ENCODE results near the gene ADPRH. TPM values are rescaled to one million over a fixed set of nuclear protein-coding genes. Genes with fewer than 3 reads are reported as not detected.

ADPRH gene
- total and polyA plus RNA-seq, 2 of the 4 experiments (the other 2 are of a cell fraction): under 0.01 to 0.12 TPM

GRCh38 chr3:119571230-119571629, 8.1 kb upstream of the ADPRH start:
- intact Hi-C loops (cut with micrococcal nuclease) (no loop called here), in situ Hi-C loops (cut with MboI; ENCODE audit: low sequenced_read_pairs) (no loop called here), dilution Hi-C loops (cut with HindIII; ENCODE audit: low sequenced_read_pairs, unreplicated experiment) (no loop called here)
- peaks cover 4% of the 10 kb centered on the region for H3K27me3 ChIP-seq (ENCODE audit: control insufficient read depth, insufficient read depth, low read length)
- no peaks in the 10 kb centered on the region for H3K79me1 ChIP-seq (ENCODE audit: low read depth in 1 of 2, low read length in 2 of 2)
- no peak overlapping the region for H2BK15ac ChIP-seq (ENCODE audit: low read depth, low read length)
- H4K8ac ChIP-seq (ENCODE audit: low read depth in 2 of 2, low read length in 2 of 2): no peak overlapping the region
- no peak overlapping the region for H2BK20ac ChIP-seq (ENCODE audit: low read depth, low read length)
- WGBS, 2 experiments (ENCODE audit: extremely low coverage in 2 of 2, insufficient read length in 1 of 2): 86% methylated on average over 1 of the region's 1 CpG; no CpG with 5 or more reads in 1 of the 2 experiments
- H2AFZ ChIP-seq (replicated peaks; ENCODE audit: low read length, poor library complexity): no peak overlapping the region
- no peak overlapping the region for H3K27ac ChIP-seq (ENCODE audit: insufficient read depth, low read length)
- no peak overlapping the region for H3K9ac ChIP-seq (ENCODE audit: low read depth, low read length)
- H3K9me1 ChIP-seq (ENCODE audit: insufficient read depth, low read length): no peaks in the 10 kb centered on the region
- no peak overlapping the region for H4K5ac ChIP-seq (ENCODE audit: low read depth, low read length)
- ATAC-seq (ENCODE audit: low read depth) (no peak), DNase-seq (no peak)
- H3K4ac ChIP-seq (ENCODE audit: low read depth, low read length): no peak overlapping the region
- no peak overlapping the region for H2AK9ac ChIP-seq (replicated peaks; ENCODE audit: low read depth, low read length, poor library complexity)
- no peak overlapping the region for H3K14ac ChIP-seq (replicated peaks; ENCODE audit: low read depth, low read length)
- TF ChIP-seq MXI1 (IDR thresholded peaks at IDR 0.05; ENCODE audit: borderline replicate concordance, low read depth, low read length): no peak
- no peak for TF ChIP-seq POLR2A (IDR thresholded peaks at IDR 0.05; ENCODE audit: low read depth, low read length)
- no peak for TF ChIP-seq CEBPB (IDR thresholded peaks at IDR 0.05; ENCODE audit: low read depth, low read length)
- TF ChIP-seq ELK1 (IDR thresholded peaks at IDR 0.05; ENCODE audit: borderline replicate concordance, low read depth, low read length): no peak
- POLR2A ChIA-PET (ENCODE audit: unreplicated experiment): no interaction called here
- H3K56ac ChIP-seq (ENCODE audit: extremely low read depth, insufficient read depth, low read length): no peak overlapping the region
- no peak overlapping the region for H4K91ac ChIP-seq (ENCODE audit: insufficient read depth, low read depth, low read length)
- no peak overlapping the region for H2BK5ac ChIP-seq (ENCODE audit: low read depth, low read length, poor library complexity, severe bottlenecking)
- H3K4me1 ChIP-seq (ENCODE audit: control insufficient read depth, insufficient read depth, low read length): no peaks in the 10 kb centered on the region
- H3K36me3 ChIP-seq (ENCODE audit: control insufficient read depth, insufficient read depth, low read length): no peaks in the 10 kb centered on the region
- no peak overlapping the region for H2BK120ac ChIP-seq (ENCODE audit: low read depth, low read length)
- no peak overlapping the region for H3K4me3 ChIP-seq (ENCODE audit: insufficient read depth, low read depth, low read length)
- no peak overlapping the region for H2AK5ac ChIP-seq (ENCODE audit: low read depth, low read length)
- H3K4me2 ChIP-seq (ENCODE audit: low read depth, low read length): no peak overlapping the region
- H4K20me1 ChIP-seq (ENCODE audit: insufficient read depth, low read length): no peaks in the 10 kb centered on the region
- H3K18ac ChIP-seq (ENCODE audit: low read depth, low read length): no peak overlapping the region
- no peaks in the 10 kb centered on the region for H3K9me3 ChIP-seq (ENCODE audit: control insufficient read depth, insufficient read depth, low read length)
- CTCF ChIA-PET: no interaction called here
- BruUV-seq (replicated peaks): no TSS peak
- no peak overlapping the region for H3K23ac ChIP-seq (ENCODE audit: low read depth, low read length)
